HG03521 (cell line): Measurements from ENCODE around the gene ZMAT5.

ENCODE experiments used
- ATAC-seq: cut with Tn5 transposase; IDR thresholded peaks from one replicate; pipeline ENCODE4 v1.9.1; 2021; ENCODE audit warnings: mild to moderate bottlenecking, moderate library complexity; ENCODE audit not compliant: unreplicated experiment

Gene ZMAT5

DNA sequence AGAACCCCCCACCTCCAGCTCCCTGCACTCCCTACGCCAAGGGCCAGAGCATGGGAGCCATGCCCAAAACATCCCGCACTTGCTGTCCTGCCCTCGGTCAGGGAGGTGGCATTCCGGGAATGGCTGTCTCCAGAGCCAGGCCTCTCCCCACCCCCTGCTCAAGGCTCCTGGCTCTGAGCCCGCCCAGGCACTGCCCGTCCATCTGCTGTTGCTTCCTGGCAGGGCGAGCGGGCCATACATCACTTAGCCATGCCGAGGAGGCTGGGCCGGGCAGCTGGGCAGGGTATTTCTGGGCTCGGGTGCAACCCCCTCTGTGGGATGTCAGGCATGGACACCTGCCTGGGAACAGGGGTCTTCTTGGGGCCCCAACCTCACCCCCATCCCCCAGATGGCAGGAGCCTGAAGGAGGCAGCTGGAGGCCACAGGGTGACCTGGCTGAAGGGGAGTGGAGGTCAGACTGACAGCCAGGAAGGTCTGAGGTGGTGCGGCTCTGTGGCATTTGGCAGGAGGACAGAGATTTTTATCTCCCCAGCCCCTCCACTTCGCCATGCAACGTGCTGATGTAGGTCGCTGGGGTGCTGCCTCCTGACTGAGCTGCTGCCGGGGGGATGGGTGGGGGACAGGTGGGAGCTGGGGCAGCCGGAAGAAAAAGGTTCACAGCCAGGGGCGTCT lies 55.7 kb downstream of the ZMAT5 start:
- ATAC-seq = no peak

DNA sequence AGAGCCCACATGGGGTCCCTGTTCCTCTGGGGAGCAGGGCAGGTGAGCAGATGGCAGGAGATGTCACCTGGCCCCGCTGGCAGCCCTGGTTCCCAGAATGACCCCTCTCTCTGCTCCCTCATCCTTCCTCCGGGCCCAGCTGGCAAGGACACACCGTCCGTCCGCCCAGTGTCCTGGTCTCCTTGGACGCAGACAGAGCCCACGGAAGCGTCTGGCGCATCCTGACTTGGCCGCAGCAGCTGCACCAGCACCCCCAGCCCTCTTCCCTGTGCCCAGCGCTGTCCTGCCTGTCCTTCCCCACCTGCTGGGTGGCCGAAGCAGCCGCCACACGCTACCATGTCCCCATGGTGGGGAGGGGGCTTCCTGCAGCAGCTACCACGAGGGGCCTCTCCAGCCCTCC lies 56.6 kb downstream of the ZMAT5 start:
- no peak for ATAC-seq

DNA sequence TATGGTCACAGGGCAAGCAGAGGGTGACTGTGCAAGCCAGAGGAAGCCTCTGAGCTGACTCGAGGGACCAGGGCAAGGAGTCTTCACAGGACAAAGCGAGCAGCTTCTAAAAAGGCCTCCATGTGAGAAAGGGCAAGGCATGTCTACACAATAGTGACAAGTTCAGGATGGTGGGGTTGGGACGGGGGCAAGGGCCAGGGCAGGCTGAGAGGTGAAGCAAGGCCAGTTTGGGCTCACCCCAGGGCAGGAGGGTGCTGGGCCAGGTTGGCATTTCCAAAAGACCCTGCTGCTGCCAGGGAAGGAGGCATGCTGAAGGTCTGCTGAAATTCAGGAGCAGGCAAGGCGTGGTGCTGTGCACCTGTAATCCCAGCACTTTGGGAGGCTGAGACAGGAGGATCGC lies 59.3 kb downstream of the ZMAT5 start:
- ATAC-seq = no peak

DNA sequence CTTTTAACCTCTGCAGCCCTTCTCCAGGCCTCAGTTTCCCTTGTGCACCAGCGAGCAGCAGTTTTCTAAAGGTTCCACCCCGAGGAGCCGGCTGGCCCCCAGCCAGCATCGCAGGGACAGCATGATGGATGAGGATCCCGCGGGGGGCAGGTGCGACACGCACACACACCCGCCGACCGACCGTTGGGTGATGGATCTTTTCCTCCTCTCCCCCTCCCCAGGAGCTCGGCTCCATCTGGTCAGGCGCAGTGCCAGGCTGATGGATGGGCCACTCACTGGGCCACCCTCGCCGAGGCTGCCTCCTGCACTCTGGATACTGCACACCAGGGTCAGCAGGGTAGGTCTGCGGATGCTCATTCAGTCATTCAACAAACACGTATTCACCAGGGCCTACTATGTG lies 59.8 kb downstream of the ZMAT5 start:
- ATAC-seq = no peak

DNA sequence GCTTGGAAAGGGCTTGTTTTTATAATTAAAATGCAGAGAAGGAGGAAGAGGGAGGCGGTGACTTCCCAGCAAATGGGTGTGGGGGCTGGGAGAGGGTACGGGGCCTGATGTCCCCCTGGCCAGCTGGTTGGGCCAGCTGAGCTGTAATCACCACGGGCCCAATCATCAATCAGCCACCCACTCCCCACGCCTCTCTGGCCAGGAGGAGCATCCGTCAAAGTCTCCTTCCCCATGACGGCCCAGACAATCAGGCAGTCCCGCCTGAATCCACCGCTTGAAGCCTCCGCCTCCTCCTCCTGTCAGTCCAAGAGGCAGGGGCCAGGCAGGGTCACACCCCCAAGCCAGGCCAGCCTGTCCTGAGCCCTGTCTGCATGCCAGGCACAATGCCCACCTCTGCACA lies 60.3 kb downstream of the ZMAT5 start:
- ATAC-seq = no peak

DNA sequence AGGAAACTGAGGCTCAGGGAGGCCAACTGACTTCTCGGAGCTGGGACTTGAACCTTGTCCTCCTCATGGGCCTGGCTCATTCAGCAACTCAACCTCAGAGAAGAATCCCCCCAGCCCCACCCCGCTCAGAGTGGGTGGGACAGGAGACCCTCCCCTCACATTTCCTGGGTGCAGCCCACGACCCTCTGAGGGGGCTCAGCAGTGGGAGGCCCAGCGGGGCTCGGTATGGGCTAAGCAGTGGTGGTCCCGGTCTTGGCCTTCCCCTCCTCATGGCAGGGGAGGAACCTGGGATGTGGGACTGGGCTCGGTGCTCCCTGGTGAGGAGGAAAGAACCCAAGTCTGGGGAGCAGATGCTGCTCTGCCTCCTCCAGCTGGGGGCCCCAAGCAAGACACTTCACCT lies 61.2 kb downstream of the ZMAT5 start:
- no peak for ATAC-seq

DNA sequence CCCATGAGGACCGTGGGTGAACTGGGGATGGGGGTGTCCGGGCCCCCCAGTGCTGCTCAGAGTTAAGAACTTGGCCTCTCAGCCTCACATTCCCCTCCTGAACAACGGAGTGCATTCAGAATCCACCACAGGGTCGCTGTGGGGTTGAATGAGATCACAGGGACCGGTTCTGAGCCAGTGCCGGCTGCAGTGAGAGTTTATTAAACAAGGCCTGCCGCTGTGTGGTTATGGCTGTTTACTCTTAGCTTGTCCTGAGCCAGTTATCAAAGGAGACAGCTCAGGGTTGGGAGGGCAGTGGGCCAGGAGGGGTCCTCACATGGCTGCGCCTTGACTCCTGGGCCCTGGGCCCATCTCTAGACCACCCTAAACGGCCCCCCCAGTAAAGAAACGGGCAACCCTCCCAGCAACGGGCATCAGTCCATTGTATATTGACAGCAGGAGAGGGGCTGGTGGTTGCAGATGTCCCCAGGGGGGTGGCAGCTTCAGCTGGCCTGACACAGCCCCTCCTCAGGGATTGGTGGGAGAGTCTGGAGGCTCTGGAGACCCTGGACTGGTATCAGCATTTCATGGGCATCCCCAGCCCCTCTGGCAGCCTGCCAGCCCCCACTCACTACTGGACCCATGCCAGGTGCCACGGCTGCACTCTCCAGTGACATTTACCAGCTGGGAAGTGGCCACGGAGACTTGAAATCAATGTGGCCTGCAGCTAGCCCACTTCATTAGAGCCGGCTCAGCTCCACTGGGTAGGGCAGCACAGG lies 62.1 kb downstream of the ZMAT5 start:
- no peak for ATAC-seq

DNA sequence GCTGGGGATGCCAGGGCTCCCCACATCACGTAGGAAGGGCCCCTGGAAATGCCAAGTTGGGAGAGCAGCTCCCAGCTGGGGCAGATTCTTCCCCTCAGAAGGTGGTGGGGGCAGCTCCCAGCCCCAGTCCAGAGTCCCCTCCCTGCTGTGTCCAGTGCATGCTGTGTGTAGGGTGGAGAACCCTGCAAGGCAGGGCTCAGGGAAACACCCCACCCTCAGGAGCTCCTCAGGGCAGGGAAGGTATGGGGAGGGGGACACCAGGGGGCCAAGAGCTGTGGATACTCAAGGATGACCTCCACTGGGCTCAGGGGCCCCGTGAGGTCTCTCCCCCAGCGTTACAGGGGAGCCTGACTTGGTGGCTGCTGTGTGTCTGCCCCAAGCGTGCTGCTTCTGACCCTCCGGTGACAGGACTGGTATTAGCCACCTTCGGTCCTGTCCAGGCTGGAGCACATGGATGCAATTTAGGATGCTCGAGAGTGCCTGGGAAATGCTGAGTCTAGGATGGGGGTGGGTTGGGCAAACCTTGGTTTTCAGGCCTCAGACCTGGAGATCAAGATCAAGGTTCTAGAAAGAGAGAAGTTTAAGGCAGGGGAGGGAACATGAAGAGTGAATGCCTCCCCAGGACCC lies 63.1 kb downstream of the ZMAT5 start:
- no peak for ATAC-seq

DNA sequence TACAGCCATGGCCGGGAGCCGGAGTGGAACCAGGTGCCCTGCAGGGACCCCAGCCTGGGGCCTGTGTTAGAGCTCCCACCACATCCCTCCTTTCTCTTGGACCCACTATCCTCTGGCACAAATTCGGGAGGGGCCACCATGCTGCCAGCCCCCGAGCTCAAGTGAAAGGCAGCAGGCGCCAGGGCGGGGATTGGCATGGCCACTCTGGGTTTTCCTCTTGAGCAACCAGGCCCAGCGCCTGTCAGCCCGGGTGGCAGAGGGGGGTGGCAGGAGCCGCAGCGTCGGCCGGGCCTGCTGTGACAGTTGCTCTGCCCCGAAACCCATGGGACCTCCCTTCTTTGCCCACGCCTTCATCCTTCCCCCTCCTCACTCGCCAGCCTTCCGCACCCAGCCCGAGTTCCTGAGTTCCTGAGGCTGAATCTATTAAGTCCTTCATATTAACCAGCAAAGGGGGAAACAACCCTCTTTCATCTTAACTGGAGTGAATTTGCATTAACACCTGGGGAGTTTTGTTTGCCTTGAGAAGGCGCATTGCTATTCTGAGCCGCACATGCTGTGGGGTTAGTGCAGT lies 63.8 kb downstream of the ZMAT5 start:
- ATAC-seq = no peak

DNA sequence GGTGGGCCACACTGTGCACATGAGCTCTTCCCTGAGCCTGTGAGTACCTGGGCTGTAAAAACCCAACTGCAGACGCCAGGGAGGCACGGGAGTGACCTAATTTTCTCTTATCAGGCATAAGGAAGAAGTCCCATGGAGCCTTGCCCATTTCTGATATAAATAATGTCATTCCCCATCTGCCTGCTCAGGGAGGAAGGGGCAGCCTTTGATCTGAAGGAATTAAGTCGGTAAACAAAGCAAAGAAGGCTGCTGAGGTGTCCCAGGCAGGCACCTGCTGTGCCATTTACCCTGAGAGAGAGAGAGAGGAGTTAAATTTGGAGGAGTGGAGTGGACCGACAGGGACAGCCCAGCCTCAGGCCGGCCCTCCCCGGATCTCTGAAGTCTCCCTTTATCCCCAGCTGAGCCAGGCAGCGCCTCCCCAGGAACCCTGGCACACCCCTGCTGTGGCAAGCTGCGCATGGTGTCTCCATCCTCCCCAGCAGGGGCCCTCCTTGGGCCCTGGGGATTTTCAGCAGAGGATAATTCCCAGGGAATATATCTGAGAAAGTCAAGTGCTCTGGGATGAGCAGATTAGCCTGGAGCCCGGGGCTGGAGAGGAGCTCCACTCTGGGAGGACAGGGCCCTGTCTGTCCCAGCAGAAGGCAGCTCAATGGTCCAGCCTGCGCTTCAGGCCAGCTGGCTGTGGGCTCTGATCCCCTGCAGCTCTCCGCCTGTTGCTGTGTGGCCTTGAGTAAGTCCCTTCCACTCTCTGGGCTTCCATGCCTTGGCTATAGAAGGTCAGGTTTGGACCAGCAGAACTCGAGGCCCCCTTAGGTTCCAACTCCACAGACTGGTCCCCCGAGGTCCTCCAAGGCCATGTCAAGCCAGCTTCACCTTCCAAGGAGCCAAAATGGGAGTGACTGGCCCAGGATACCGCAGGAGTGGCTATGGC lies 64.5 kb downstream of the ZMAT5 start:
- no peak for ATAC-seq

DNA sequence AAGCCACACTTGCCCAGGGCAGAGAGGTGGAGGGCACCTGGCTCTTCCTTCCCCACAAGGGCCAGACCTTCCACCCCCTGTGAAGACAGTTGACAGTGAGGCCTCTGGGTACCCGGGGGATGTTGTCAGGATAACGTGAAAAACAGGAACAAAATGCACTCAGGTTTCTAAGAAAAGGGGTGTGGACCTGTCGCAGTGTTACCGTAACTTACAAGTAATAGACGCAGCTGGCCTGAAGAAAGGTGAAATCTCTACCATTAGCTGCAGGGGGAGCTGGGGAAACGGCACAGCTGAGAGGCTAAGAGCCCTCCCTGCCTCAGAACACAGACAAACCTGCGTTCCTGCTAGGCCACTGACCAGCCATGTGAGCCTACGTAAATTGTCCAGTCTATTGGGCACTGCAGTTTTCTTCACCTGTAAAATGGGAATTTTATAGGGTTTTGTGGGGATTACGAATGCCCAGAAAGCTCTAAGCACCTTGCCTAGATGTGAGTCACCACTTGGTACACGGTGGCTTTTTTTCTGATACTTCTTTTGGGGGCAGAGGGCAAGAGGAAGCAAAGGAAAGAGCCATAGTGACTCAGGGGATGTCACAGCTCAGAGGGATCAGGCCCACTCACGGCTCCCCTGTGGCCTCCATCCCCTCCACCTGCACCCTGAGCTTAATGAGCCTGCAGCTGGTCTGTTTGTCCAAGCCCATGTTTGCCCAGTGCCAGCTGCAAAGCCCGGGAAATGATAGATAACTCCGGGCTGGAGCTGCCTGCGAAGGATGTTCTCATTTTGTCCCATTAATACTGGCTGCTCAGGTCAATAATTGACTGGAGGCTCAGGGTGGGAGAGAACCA lies 65.4 kb downstream of the ZMAT5 start:
- no peak for ATAC-seq

DNA sequence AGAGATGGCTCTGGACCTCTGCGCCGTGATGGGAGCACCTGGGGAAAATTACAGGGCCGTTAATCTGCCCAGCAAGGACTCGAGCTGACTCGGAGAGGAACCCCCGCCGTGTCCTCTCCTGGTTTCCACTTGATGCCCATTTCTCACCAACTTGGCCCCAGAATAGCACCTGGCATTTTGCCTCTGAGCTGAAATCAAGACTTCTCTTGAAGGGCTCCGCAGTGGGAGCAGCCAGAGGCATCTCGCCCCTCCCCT lies 66.0 kb downstream of the ZMAT5 start:
- ATAC-seq = no peak

DNA sequence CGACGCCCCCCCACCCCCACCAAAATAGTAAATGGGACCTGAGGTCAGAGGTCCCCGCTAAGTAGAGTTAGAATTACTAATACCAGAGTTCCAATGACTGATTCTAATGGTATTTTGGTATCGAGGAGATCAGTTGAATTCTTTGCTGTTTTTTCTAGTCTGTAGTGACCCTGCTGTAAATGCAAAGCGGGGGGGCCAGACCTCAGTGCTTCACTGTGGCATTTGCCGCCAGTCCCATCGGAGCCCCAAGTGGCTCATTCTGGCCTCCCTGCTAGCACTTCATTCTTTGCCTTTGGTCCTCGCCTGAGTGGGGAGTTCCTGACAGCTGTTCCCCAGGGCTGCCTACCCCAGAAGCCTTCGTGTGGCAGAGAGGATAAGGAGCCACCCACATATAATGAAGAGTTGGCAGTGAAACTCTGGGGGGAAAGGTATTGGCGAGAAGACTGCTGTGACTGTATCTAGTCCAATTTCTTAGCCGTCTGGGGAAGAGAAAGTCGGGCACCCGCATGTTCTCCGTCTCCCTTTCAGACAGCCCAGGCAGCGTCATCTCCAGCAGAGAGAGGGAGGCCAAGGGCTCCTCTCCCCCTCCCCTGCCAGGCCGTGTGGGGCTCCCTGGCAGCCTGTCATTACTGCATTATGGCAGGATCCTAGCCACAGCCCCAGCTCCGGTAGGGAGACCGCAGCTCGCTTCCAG lies 66.5 kb downstream of the ZMAT5 start:
- ATAC-seq = no peak

DNA sequence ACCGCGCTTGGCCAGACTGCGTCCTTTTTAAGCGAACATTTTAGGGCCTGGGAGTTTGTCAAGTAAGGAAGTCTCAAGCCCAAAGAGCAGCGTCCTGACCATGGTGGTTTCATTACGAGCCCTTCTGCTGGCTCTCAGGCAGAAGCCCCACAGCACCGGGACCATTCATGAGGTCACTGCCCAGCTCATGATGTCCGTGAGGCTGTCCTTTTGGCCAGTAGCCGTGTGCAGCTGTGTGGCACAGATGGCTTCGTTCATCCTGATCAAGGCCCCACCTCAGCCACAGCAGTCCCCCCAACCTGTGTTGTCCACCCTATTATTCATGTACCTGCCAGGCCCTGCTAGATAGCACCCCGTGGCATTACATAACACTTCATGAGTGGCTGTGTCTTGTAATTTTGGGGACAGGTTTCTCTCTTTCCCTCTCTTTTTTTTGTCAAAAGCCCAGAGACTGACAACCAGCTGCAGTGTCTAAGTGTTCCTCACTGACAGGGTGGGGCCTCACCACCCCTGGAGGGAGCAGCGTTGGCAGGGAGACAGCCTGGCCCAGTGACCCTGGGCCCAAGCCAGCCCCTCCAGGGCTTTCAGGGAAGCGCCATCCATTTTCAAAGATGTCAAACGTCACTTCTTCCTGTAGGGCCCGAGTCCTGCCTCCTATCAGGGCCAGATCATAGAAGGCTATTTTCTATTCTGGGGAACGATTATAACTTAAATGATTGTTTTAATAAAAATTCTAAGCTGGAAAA lies 68.8 kb downstream of the ZMAT5 start:
- ATAC-seq = no peak

DNA sequence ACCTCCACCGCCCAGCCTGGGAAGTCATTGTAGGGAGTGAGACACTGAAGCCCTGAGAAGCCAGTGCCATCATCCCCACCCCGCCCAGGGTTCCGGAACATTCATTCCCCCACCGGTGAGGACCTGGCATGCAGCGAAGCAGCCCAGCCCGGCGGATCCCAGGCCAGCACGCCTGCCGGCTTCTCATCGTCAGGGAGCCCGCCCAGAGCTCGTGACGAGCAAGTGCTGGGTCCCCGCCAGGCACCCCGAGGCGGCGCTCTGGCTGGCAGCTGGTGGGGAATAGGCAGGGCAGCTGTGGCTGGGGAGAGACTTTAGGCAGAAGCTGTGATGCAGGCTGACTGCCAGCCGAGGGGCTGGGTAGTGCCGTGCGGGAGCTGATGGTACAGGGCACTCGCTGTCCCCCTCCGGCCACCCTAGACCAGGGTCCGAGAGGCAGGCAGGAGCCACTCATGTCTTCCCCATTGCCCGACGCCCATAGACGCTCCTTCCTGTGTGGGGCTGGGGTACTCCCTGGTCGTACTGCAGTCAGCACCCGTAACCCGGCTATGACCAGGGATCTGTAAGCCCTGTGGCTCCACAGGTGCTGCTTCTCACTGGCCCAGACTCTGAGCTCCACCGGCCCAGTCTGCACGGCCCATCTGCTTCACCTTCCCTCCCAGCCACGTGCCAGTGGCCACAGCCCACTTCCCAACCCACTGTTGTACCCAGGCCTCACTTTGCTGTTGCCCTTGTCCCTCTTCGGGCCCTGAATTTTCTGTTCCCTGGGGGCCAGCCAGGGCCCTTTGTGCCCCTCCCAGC lies 71.5 kb downstream of the ZMAT5 start:
- ATAC-seq = no peak

DNA sequence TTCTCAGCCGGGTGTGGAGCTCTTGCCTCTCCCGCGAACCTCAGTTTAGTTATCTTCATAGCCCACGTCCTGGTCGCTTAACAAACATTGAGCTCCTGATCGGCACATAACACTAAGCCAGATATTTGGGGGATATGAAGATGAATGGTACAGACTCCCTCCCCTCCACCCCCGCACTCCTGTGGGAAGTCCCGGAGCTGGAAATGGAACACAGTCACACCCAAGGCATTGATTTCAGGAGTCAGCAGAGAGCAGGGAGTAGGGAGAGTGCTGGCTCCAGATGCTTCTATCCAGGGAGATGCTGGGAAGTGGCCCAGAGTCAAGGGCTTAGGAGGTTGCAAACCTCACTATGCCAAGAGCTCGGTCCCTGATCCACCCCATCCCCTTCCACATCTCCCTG lies 73.1 kb downstream of the ZMAT5 start:
- no peak for ATAC-seq

DNA sequence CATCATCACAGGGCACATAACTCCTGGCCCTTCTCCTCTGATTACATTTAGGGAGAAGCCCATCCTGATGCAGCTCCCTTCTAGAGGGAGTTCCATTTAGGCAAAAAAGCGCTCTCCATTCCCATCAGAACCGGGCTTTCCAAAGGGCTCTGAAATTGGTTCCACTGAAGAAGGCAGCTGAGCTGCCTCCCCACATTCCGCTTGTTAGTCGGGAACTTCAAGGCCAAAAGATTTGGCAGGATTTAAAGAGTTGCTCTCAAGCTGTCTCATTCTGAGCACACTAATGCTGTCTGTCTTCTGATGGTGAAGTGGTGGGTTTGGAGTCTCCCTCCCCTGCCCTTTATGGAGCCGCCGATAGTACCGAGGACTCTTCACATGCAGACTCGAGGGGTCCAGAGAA lies 73.6 kb downstream of the ZMAT5 start:
- ATAC-seq = no peak

DNA sequence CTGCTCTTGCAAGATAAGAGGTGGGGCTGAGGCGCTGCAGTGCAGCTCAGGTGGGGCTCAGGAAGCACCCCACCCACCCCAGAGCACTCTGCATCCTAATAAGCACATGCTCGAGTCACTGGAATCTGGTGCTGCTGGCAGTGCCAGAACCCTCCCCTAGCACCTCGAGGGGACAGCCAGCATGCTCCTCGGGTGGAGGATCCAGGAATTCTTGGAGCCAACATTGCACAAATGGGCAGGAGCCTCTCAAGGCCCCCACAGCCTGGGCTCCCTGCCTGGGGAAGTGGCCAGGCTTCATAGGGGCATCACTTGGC lies 74.5 kb downstream of the ZMAT5 start:
- no peak for ATAC-seq
